HepG2 (cell line): ENCODE data around the gene MEGF11. TPM values are rescaled to one million over a fixed set of nuclear protein-coding genes. Genes with fewer than 3 reads are reported as not detected.

Experiments used
- ATAC-seq: fragments of 200-7000 bp; cut with Tn5 transposase; 3 replicates; pipeline ENCODE4 v1.9.1; 2020; ENCODE audit warnings: mild to moderate bottlenecking, moderate library complexity
- BruUV-seq: library from RNA; stranded (reverse); fragments of 400-500 nt; replicated peaks from 2 replicates; lab custom pipeline; 2021; lab: Mats Ljungman, UMichigan
- CTCF ChIA-PET: fragments of 300-600 bp; formaldehyde crosslinking; extraction: SDS; loops from one replicate; lab custom pipeline; 2021; ENCODE audit warnings: low total read pairs, inconsistent platforms, low intra/inter-chr PET ratio; lab: Yijun Ruan, JAX
- POLR2A ChIA-PET: fragments of 350-600 bp; sonication (Branson Sonifier 250); formaldehyde crosslinking; loops from one replicate; lab custom pipeline; 2020; ENCODE audit warnings: antibody characterized with exemption, inconsistent platforms; lab: Yijun Ruan, JAX
- DNase-seq: peaks from one replicate; pipeline ENCODE4 v3.0.0-alpha.2; 2015; ENCODE audit warnings: low spot score
- FAIRE-seq: peaks from 3 replicates; lab custom pipeline; 2011; peaks lifted over from hg19 to GRCh38; lab: Jason Lieb, UNC
- H2AFZ ChIP-seq: one replicate; pipeline ENCODE4 v1.6.1; 2011; ENCODE audit warnings: low read length, inconsistent platforms
- H3K27ac ChIP-seq: fragments of 300-600 bp; 3 replicates; pipeline ENCODE4 v1.8.0; 2011; ENCODE audit warnings: mixed run types, mild to moderate bottlenecking, mixed read lengths, low read length, inconsistent platforms; ENCODE audit not compliant: insufficient read depth; ENCODE audit errors: extremely low read length
- H3K27me3 ChIP-seq, 2 experiments: fragments of 200-600 bp in 1 of 2; 2 replicates in 1 of 2; 3 replicates in 1 of 2; pipeline versions ENCODE4 v1.6.0 to v1.8.0; 2011; ENCODE audit warnings: low read length in 2 of 2, mild to moderate bottlenecking in 2 of 2, moderate library complexity in 2 of 2, inconsistent platforms in 1 of 2; ENCODE audit not compliant: insufficient read depth in 2 of 2, control insufficient read depth in 1 of 2
- H3K36me3 ChIP-seq, 2 experiments: fragments of 200-600 bp in 1 of 2; replicated peaks in 1 of 2; 2 replicates in 1 of 2; 3 replicates in 1 of 2; pipeline versions ENCODE4 v1.5.1 to v1.8.0; 2011; ENCODE audit warnings: low read length in 2 of 2, inconsistent platforms in 1 of 2; ENCODE audit not compliant: insufficient read depth in 2 of 2, control insufficient read depth in 1 of 2
- H3K4me1 ChIP-seq: 2 replicates; pipeline ENCODE4 v1.5.1; 2012; ENCODE audit warnings: low read length, inconsistent platforms; ENCODE audit not compliant: insufficient read depth
- H3K4me2 ChIP-seq: 2 replicates; pipeline ENCODE4 v1.6.0; 2011; ENCODE audit warnings: low read depth, low read length, inconsistent platforms
- H3K4me3 ChIP-seq, 3 experiments: fragments of 200-600 bp in 1 of 3; sonication (generic), shearing (Covaris generic) in 1 of 3; replicated peaks in 1 of 3; 2 replicates each; pipeline ENCODE4 v1.5.1; 2011 to 2016; ENCODE audit warnings: low read length in 3 of 3, inconsistent platforms in 2 of 3, low read depth in 2 of 3, mild to moderate bottlenecking in 2 of 3, control low read depth in 1 of 3, mixed read lengths in 1 of 3; ENCODE audit not compliant: insufficient read depth in 1 of 3
- H3K79me2 ChIP-seq: one replicate; pipeline ENCODE4 v1.6.1; 2011; ENCODE audit warnings: low read length, inconsistent platforms; ENCODE audit not compliant: insufficient read depth
- H3K9ac ChIP-seq: 2 replicates; pipeline ENCODE4 v1.6.0; 2011; ENCODE audit warnings: mild to moderate bottlenecking, low read depth, low read length, inconsistent platforms; ENCODE audit not compliant: insufficient read depth
- H3K9me3 ChIP-seq: 2 replicates; pipeline ENCODE4 v1.5.1; 2012; ENCODE audit warnings: mild to moderate bottlenecking, low read length
- H4K20me1 ChIP-seq: 2 replicates; pipeline ENCODE4 v1.6.0; 2011; ENCODE audit warnings: inconsistent platforms, mild to moderate bottlenecking, low read length, moderate library complexity; ENCODE audit not compliant: insufficient read depth
- DDIT3 ChIP-seq: sonication (generic); formaldehyde crosslinking; IDR thresholded peaks from 2 replicates; pipeline ENCODE4 v1.4.0; 2020; ENCODE audit warnings: mild to moderate bottlenecking, missing genetic modification reagents
- DMTF1 ChIP-seq: sonication (generic); formaldehyde crosslinking; IDR thresholded peaks from 2 replicates; pipeline ENCODE4 v1.4.0; 2020; ENCODE audit warnings: mild to moderate bottlenecking, missing genetic modification reagents
- FIP1L1 ChIP-seq: fragments of 200-400 bp; formaldehyde crosslinking; IDR thresholded peaks from 2 replicates; pipeline ENCODE4 v1.6.1; 2018; ENCODE audit warnings: low read depth, mild to moderate bottlenecking, low read length, moderate library complexity, borderline replicate concordance; ENCODE audit not compliant: insufficient read depth
- FOXA3 ChIP-seq: IDR thresholded peaks from 2 replicates; pipeline ENCODE4 v1.6.1; 2016; ENCODE audit warnings: missing genetic modification reagents, missing compliant biosample characterization
- MYPOP ChIP-seq: sonication (generic); formaldehyde crosslinking; IDR thresholded peaks from 2 replicates; pipeline ENCODE4 v1.8.1; 2023; ENCODE audit warnings: mild to moderate bottlenecking, moderate library complexity, missing genetic modification reagents
- PRDM4 ChIP-seq: sonication (generic); formaldehyde crosslinking; IDR thresholded peaks from 2 replicates; pipeline ENCODE4 v1.9.0; 2021; ENCODE audit warnings: missing genetic modification reagents, borderline replicate concordance
- XBP1 ChIP-seq: sonication (generic); formaldehyde crosslinking; IDR thresholded peaks from 2 replicates; pipeline ENCODE4 v1.5.0; 2020; ENCODE audit warnings: missing genetic modification reagents
- ZMAT5 ChIP-seq: sonication (generic); formaldehyde crosslinking; IDR thresholded peaks from 2 replicates; pipeline ENCODE4 v1.5.0; 2020; ENCODE audit warnings: mild to moderate bottlenecking, low read depth, missing genetic modification reagents, borderline replicate concordance
- ZNF253 ChIP-seq: sonication (generic); formaldehyde crosslinking; IDR thresholded peaks from 2 replicates; pipeline ENCODE4 v1.8.0; 2022; ENCODE audit warnings: mild to moderate bottlenecking, missing genetic modification reagents, borderline replicate concordance
- ZNF292 ChIP-seq: sonication (generic); formaldehyde crosslinking; IDR thresholded peaks from 2 replicates; pipeline ENCODE4 v1.8.1; 2022; ENCODE audit warnings: mild to moderate bottlenecking, low read depth, missing genetic modification reagents, borderline replicate concordance
- ZNF446 ChIP-seq: sonication (generic); formaldehyde crosslinking; IDR thresholded peaks from 2 replicates; pipeline ENCODE4 v1.5.0; 2020; ENCODE audit warnings: mild to moderate bottlenecking, missing genetic modification reagents
- ZSCAN20 ChIP-seq: sonication (generic); formaldehyde crosslinking; IDR thresholded peaks from 2 replicates; pipeline ENCODE4 v1.4.0; 2020; ENCODE audit warnings: missing genetic modification reagents, mild to moderate bottlenecking, borderline replicate concordance
- ZXDC ChIP-seq: sonication (generic); formaldehyde crosslinking; IDR thresholded peaks from 2 replicates; pipeline ENCODE4 v1.5.0; 2020; ENCODE audit warnings: mild to moderate bottlenecking, missing genetic modification reagents
- WGBS: methylation state at CpG from one replicate; pipeline ENCODE4 v1.1.6; 2017; ENCODE audit warnings: low lambda C conversion rate; 5-methylcytosine and 5-hydroxymethylcytosine counted together
- in situ Hi-C: cut with HindIII; loops from 2 replicates; pipeline ENCODE4 v1.10.0; 2017; ENCODE audit warnings: low pct_unique_long_range_greater_than_20kb; ENCODE audit not compliant: extremely low pct_ligation_motif_present
- intact Hi-C: fragments of 100-400 bp; cut with micrococcal nuclease; formaldehyde crosslinking; loops from one replicate; pipeline ENCODE4 v1.10.0; 2022; ENCODE audit not compliant: unreplicated experiment
- polyA plus RNA-seq, 8 experiments: library from polyadenylated mRNA; depleted of rRNA in 3 of 8; stranded (reverse) in 7 of 8; unstranded in 1 of 8; fragments of >200 nt; fragmentation: Illumina TruSeq in 4 of 8; extraction: Trizol in 4 of 8; gene quantifications; 2 replicates each; pipeline versions ENCODE4 v1.2.1 to v1.2.3, GENCODE V29; 2011 to 2016; ENCODE audit warnings: low read depth in 4 of 8, missing spikeins in 1 of 8, mixed read lengths in 1 of 8; ENCODE audit not compliant: insufficient read depth in 1 of 8
- total RNA-seq, 5 experiments: library from RNA; depleted of rRNA; stranded (reverse); fragments of >200 nt; fragmentation: Illumina TruSeq; extraction: Trizol; gene quantifications; 2 replicates each; pipeline ENCODE4 v1.2.3, GENCODE V29; 2016; ENCODE audit warnings: low read depth in 1 of 5

Gene MEGF11
- total and polyA plus RNA-seq, 2 of the 13 experiments (the other 11 are each of a cell fraction or from before 2014, with no cell fraction given): not detected

GRCh38 chr15:66241087-66241907 is 12.3 kb downstream of the MEGF11 start:
- no peak overlapping the region for H2AFZ ChIP-seq
- ATAC-seq: no peak
- no peak overlapping the region for H3K9ac ChIP-seq
- in situ Hi-C loops (no loop called here), intact Hi-C loops (no loop called here)
- no peak overlapping the region for H3K27ac ChIP-seq
- no TSS peak for BruUV-seq
- no peaks in the 10 kb centered on the region for H3K9me3 ChIP-seq
- ChIA-PET CTCF (no interaction called here), POLR2A (no interaction called here)
- H3K79me2 ChIP-seq: no peaks in the 10 kb centered on the region
- no peaks in the 10 kb centered on the region for H3K36me3 ChIP-seq
- no peaks in the 10 kb centered on the region for H4K20me1 ChIP-seq
- H3K4me1 ChIP-seq: no peaks in the 10 kb centered on the region
- no peak overlapping the region for H3K4me3 ChIP-seq
- no peak overlapping the region for H3K4me2 ChIP-seq
- H3K27me3 ChIP-seq: peaks cover 6 to 55% of the 10 kb centered on the region in 2 experiments; a peak in 4 of 5 replicates
- DNase-seq: no peak
- WGBS: 14% methylated on average over 11 of the region's 12 CpGs
- no peak for FAIRE-seq
- TF ChIP-seq ZXDC (CRISPR knock-in tag) (no peak), FIP1L1 (no peak), ZNF446 (CRISPR knock-in tag) (no peak), ZNF292 (CRISPR knock-in tag) (no peak), ZMAT5 (no peak), PRDM4 (CRISPR knock-in tag) (no peak), ZSCAN20 (CRISPR knock-in tag) (no peak), MYPOP (CRISPR knock-in tag) (no peak), XBP1 (CRISPR knock-in tag) (no peak), DDIT3 (CRISPR knock-in tag) (no peak), FOXA3 (no peak), DMTF1 (CRISPR knock-in tag) (no peak), ZNF253 (CRISPR knock-in tag) (no peak)
